ENCODE measurements around the gene SPOPL.
"Not testable (repeated sequence)": the region's sequence is repeated elsewhere in the genome, so short reads cannot be mapped to it uniquely, and the experiment has no call there.

GRCh38 chr2:138523673-138524042 is 22.1 kb downstream of the SPOPL start:
- not testable (repeated sequence) for TF ChIP-seq ZBTB49 (tag by site-specific recombination; IDR thresholded peaks at IDR 0.05; ENCODE audit: low read depth); ZNF558 (tag by site-specific recombination; IDR thresholded peaks at IDR 0.05); ZNF449 (tag by site-specific recombination; IDR thresholded peaks at IDR 0.05); ZNF639 (tag by site-specific recombination; IDR thresholded peaks at IDR 0.05); SETDB1 (IDR thresholded peaks at IDR 0.05; ENCODE audit: insufficient read length, low read length); INSM2 (tag by site-specific recombination; IDR thresholded peaks at IDR 0.05); AEBP2 (tag by site-specific recombination; IDR thresholded peaks at IDR 0.05; ENCODE audit: borderline replicate concordance); ZNF670 (tag by site-specific recombination; IDR thresholded peaks at IDR 0.05; ENCODE audit: low read depth); ZNF184 (tag by site-specific recombination; IDR thresholded peaks at IDR 0.05)
